ENCODE data around the gene NOS2.

GRCh38 chr17:27846042-27846655, 45.8 kb upstream of the NOS2 start:
- TF ChIP-seq CTCF (IDR thresholded peaks at IDR 0.05) (no peak), POLR2A (IDR thresholded peaks at IDR 0.05) (no peak)
